ENCODE data around the gene CAPZA1.

CAPZA1 gene

GRCh38 chr1:112701227-112702066 lies 81.8 kb downstream of the CAPZA1 start:
- no peak for FAIRE-seq
- no peak for TF ChIP-seq CTCF (IDR thresholded peaks at IDR 0.05; ENCODE audit: insufficient read depth, missing control alignments)
- DNase-seq (ENCODE audit: insufficient read length, low spot score), result no peak

- TF ChIP-seq CTCF (IDR thresholded peaks at IDR 0.05; ENCODE audit: insufficient read depth, missing control alignments), result no peak
- DNase-seq (ENCODE audit: insufficient read length, low spot score), result no peak
- FAIRE-seq, result no peak
Measured at GRCh38 chr1:112702067-112702395, 82.4 kb downstream of the CAPZA1 start.

- no peak for DNase-seq (ENCODE audit: insufficient read length, low spot score)
- FAIRE-seq, result no peak
- no peak for TF ChIP-seq CTCF (IDR thresholded peaks at IDR 0.05; ENCODE audit: insufficient read depth, missing control alignments)
Measured at GRCh38 chr1:112702420-112703261, 83.0 kb downstream of the CAPZA1 start.

- FAIRE-seq, result no peak
- DNase-seq (ENCODE audit: insufficient read length, low spot score), result no peak
- no peak for TF ChIP-seq CTCF (IDR thresholded peaks at IDR 0.05; ENCODE audit: insufficient read depth, missing control alignments)
Measured at GRCh38 chr1:112703706-112704105, 84.1 kb downstream of the CAPZA1 start.

- no peak for TF ChIP-seq CTCF (IDR thresholded peaks at IDR 0.05; ENCODE audit: insufficient read depth, missing control alignments)
- no peak for FAIRE-seq
- DNase-seq (ENCODE audit: insufficient read length, low spot score), result no peak
Measured at GRCh38 chr1:112704391-112704933, 84.8 kb downstream of the CAPZA1 start.

- FAIRE-seq (no peak), DNase-seq (ENCODE audit: insufficient read length, low spot score) (no peak)
- TF ChIP-seq CTCF (IDR thresholded peaks at IDR 0.05; ENCODE audit: insufficient read depth, missing control alignments), result no peak
Measured at GRCh38 chr1:112704934-112705627, 85.4 kb downstream of the CAPZA1 start.
